Upper lobe of right lung (tissue), 1 donor: Measurements from ENCODE around the gene MDN1. TPM values are rescaled to one million over a fixed set of nuclear protein-coding genes. Genes with fewer than 3 reads are reported as not detected.
"Not testable (repeated sequence)": the region's sequence is repeated elsewhere in the genome, so short reads cannot be mapped to it uniquely, and the experiment has no call there.

Experiments
- ATAC-seq: fragments of 200-7000 bp; cut with Tn5 transposase; one replicate; pipeline ENCODE4 v1.9.1; 2020; ENCODE audit warnings: mild to moderate bottlenecking, moderate library complexity
- DNase-seq: peaks from one replicate; pipeline ENCODE4 v3.0.0-alpha.2; 2020
- H3K27ac ChIP-seq: fragments of 200-600 bp; one replicate; pipeline ENCODE4 v1.8.0; 2022
- H3K27me3 ChIP-seq: fragments of 200-600 bp; one replicate; pipeline ENCODE4 v1.8.0; 2022; ENCODE audit warnings: mild to moderate bottlenecking
- H3K36me3 ChIP-seq: fragments of 200-600 bp; one replicate; pipeline ENCODE4 v1.8.0; 2022
- H3K4me1 ChIP-seq: fragments of 200-600 bp; one replicate; pipeline ENCODE4 v1.8.0; 2022
- H3K4me3 ChIP-seq: fragments of 200-600 bp; one replicate; pipeline ENCODE4 v1.8.0; 2022; ENCODE audit warnings: mild to moderate bottlenecking
- H3K9me3 ChIP-seq: fragments of 200-600 bp; one replicate; pipeline ENCODE4 v1.8.0; 2022
- intact Hi-C: fragments of 100-400 bp; cut with DNase I; formaldehyde crosslinking; loops from one replicate; pipeline ENCODE4 v1.11.0; 2022
- total RNA-seq: library from RNA; stranded (reverse); fragmentation: NEBNext Ultra II Directional; extraction: Animal tissue kit (Norgen Biotek cat#: 25700); gene quantifications from one replicate; pipeline ENCODE4 v1.2.1, GENCODE V29; 2021
- TF ChIP-seq, protein P1 (sequence below): fragments of 200-600 bp; IDR thresholded peaks from one replicate; pipeline ENCODE4 v1.8.0; 2022; ENCODE audit warnings: antibody characterized with exemption
- donor health status: DM: no; HTN: yes; CAD: no; lungs with severe emphysema.

The MDN1 gene
- total RNA-seq, 1 donor from 2014 or later, result 35.1 TPM

DNA sequence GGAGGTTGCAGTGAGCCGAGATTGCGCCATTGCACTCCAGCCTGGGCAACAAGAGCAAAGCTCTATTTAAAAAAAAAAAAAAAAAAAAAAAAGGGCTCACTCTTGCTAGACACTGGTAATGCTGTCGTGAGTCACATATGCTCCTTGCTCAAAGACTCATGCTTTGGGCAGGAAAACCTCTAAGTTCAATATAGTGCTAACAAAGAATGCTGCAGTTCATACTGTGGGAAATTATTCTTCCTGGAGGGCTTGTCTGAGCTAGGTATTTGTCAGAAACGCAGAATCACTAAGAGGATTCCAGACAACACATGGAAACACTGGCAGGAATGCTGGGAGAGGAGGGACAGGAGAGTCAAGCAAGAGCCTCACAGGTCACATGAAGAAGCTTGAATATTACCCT lies 178.8 kb downstream of the MDN1 start:
- H3K4me1 ChIP-seq, result peaks cover 6% of the 10 kb centered on the region
- no peak for DNase-seq
- H3K27me3 ChIP-seq, result no peaks in the 10 kb centered on the region
- peaks cover 38% of the 10 kb centered on the region for H3K36me3 ChIP-seq
- H3K4me3 ChIP-seq, result no peak overlapping the region
- intact Hi-C loops, result no loop called here
- TF ChIP-seq, protein P1, sequence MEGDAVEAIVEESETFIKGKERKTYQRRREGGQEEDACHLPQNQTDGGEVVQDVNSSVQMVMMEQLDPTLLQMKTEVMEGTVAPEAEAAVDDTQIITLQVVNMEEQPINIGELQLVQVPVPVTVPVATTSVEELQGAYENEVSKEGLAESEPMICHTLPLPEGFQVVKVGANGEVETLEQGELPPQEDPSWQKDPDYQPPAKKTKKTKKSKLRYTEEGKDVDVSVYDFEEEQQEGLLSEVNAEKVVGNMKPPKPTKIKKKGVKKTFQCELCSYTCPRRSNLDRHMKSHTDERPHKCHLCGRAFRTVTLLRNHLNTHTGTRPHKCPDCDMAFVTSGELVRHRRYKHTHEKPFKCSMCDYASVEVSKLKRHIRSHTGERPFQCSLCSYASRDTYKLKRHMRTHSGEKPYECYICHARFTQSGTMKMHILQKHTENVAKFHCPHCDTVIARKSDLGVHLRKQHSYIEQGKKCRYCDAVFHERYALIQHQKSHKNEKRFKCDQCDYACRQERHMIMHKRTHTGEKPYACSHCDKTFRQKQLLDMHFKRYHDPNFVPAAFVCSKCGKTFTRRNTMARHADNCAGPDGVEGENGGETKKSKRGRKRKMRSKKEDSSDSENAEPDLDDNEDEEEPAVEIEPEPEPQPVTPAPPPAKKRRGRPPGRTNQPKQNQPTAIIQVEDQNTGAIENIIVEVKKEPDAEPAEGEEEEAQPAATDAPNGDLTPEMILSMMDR, result no peak
- H3K27ac ChIP-seq, result no peak overlapping the region
- no peak for ATAC-seq
- no peaks in the 10 kb centered on the region for H3K9me3 ChIP-seq

DNA sequence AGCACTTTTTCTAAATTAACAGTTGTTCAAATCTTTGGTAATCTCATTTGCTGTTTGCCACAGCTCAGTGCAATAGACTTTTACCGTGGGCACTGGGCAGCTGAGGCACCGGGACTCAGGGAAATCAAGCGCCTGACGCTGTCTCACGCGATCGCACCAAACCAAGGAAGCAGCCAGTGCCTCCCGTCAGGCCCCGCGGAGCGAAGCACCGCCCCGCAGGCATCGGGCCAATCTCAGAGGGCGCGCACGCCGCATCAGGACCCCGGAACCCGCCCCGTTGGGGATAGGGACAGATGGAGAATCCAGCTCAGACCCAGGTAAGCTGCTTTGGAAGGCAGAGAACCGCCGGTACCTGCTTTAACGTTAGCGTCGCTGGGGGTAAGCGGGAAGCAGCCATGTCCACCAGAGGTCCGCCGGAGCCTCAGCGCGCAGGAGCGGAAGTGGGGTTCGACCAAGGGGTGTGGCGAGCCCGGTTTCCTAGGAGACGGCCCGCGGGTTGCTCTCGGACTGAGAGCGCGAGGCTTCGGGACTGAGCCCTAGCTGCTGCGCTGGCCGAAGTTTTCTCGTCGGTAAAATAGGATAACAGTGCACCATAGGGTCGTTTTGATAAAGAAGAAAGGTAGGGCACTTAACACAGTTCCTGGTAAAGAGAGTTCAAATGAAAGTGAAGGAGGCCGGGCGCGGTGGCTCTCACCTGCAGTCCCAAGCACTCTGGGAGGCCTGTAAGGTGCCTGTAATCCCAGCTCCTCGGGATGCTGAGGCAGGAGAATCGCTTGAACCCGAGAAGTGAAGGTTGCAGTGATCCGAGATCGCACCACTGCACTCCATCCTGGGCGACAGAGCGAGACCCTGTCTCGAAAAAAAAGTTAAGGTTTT lies 181.0 kb downstream of the MDN1 start, which contains the start of gene LYRM2:
TSS of gene LYRM2 (minus strand) at position 428 of the 876 bp plus-strand sequence. CDS start at position 397, 31 bp downstream.
- DNase-seq (peak; percentile 98), ATAC-seq (peak; percentile 99)
- intact Hi-C loops, result no loop called here
- Histone ChIP-seq H3K27me3 (no peaks in the 10 kb centered on the region), H3K36me3 (peaks cover 34% of the 10 kb centered on the region), H3K4me3 (peak within 1 kb of the TSS; percentile 66), H3K27ac (peak within 1 kb of the TSS; percentile 90), H3K9me3 (no peaks in the 10 kb centered on the region), H3K4me1 (peaks cover 6% of the 10 kb centered on the region)
- TF ChIP-seq, protein P1, result peak; percentile 6

DNA sequence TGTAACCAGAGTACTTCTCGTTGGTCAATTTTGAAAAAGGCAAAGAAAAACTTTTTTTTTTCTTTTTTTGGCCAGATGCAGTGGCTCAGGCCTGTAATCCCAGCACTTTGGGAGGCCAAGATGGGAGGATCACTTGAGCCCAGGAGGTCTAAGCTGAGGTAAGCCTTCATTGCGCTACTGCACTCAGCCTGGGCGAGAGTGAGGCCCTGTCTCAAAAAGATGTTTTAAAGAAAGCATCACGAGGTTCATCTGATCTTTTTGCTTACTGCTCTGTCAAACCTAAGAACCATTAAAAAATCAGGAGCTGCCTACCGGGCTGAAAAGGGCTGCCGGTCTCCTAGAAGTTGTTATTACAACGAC lies 181.7 kb downstream of the MDN1 start:
- peak overlapping the region; percentile 90 for H3K27ac ChIP-seq
- no peak for ATAC-seq
- intact Hi-C loops, result no loop called here

DNA sequence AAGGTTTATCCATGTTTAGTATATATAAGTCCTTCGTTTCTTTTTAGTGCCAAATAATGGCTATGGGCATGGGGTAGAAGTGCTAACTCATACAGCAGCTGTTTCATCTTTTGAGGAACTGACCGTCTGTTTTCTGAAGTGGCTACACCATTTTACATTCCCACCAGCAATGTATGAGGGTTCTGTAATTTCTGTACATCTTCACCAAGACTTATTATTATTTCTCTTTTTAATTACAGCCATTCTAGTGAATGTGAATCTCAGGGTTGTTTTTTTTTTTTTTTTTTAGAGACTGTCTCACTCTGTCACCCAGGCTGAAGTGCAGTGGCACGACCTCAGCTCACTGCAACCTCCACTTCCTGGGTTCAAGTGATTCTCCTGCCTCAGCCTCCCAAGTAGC lies 183.2 kb downstream of the MDN1 start:
- H3K27ac ChIP-seq, result not testable (repeated sequence)

More for the DNA sequence above, 181.7 kb downstream of the MDN1 start:
- Histone ChIP-seq H3K4me1 (peaks cover 6% of the 10 kb centered on the region), H3K9me3 (no peaks in the 10 kb centered on the region), H3K27me3 (no peaks in the 10 kb centered on the region), H3K36me3 (peaks cover 30% of the 10 kb centered on the region), H3K4me3 (peak overlapping the region; percentile 66)
- TF ChIP-seq, protein P1, result no peak
- peak; percentile 54 for DNase-seq

DNA sequence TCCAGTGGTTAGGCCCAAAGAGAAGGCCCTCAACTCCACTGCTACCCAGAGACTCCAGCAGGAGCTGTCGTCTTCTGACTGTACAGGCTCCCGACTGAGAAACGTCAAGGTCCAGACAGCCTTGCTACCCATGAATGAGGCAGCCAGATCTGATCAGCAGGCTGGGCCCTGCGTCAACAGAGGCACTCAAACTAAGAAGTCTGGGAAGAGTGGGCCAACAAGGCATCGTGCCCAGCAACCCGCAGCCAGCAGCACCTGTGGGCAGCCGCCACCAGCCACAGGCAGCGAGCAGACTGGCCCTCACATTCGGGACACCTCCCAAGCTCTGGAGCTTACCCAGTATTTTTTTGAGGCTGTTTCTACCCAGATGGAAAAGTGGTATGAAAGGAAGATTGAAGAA lies 189.1 kb downstream of the MDN1 start:
- Histone ChIP-seq H3K27ac (no peak overlapping the region), H3K36me3 (peaks cover 26% of the 10 kb centered on the region), H3K4me1 (no peaks in the 10 kb centered on the region), H3K4me3 (no peak overlapping the region), H3K9me3 (no peaks in the 10 kb centered on the region), H3K27me3 (no peaks in the 10 kb centered on the region)
- intact Hi-C loops, result no loop called here
- DNase-seq, result no peak
- TF ChIP-seq, protein P1, result no peak
- ATAC-seq, result no peak

More for the DNA sequence above, 183.2 kb downstream of the MDN1 start:
- H3K27me3 ChIP-seq, ATAC-seq, intact Hi-C loops, DNase-seq, H3K4me3 ChIP-seq, H3K4me1 ChIP-seq, H3K9me3 ChIP-seq: not testable (repeated sequence)
- H3K36me3 ChIP-seq, result peaks cover 26% of the 10 kb centered on the region

DNA sequence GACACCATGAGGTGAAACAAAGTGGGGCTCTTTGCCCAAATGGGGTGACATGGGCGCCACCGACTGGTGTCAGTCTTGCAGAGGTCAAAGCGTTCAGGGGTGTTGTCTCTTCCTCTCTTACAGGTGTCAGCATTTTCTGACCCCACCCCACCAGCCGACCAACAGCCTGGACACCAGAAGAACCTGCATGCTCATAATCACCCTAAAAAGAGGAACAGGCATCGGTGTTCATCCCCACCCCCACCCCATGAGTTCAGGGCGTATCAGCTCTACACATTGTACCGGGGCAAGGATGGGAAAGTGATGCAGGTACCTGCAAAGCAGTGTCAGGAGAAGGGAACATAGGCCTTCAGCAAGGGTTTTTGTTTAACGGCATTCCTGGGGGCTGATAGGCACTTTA lies 195.8 kb downstream of the MDN1 start:
- peaks cover 14% of the 10 kb centered on the region for H3K36me3 ChIP-seq
- no peaks in the 10 kb centered on the region for H3K27me3 ChIP-seq
- H3K27ac ChIP-seq, result no peak overlapping the region
- DNase-seq, result no peak
- no peak for ATAC-seq
- H3K4me1 ChIP-seq, result no peaks in the 10 kb centered on the region
- H3K9me3 ChIP-seq, result no peaks in the 10 kb centered on the region
- intact Hi-C loops, result no loop called here
- H3K4me3 ChIP-seq, result no peak overlapping the region
- TF ChIP-seq, protein P1, result no peak
